HG02610 (cell line): ENCODE results near the gene GPX4.

Experiments
- ATAC-seq: cut with Tn5 transposase; IDR thresholded peaks from one replicate; pipeline ENCODE4 v1.9.1; 2021; ENCODE audit warnings: mild to moderate bottlenecking, moderate library complexity; ENCODE audit not compliant: unreplicated experiment

Gene GPX4

GRCh38 chr19:1103708-1104310 lies at the start of gene GPX4:
TSS of gene GPX4 (plus strand) at chr19:1103994. CDS start at chr19:1104044, 50 bp downstream.
- peak; percentile 64 for ATAC-seq

GRCh38 chr19:1054102-1055027 lies 49.4 kb upstream of the GPX4 start:
- ATAC-seq = no peak

- ATAC-seq = no peak
Measured at GRCh38 chr19:1055028-1055425, 48.8 kb upstream of the GPX4 start.

- no peak for ATAC-seq
Measured at GRCh38 chr19:1055886-1056620, 47.7 kb upstream of the GPX4 start.

GRCh38 chr19:1057176-1057855 lies 46.5 kb upstream of the GPX4 start:
- ATAC-seq = no peak

- no peak for ATAC-seq
Measured at GRCh38 chr19:1058112-1058511, 45.7 kb upstream of the GPX4 start.

GRCh38 chr19:1060689-1061088 lies 43.1 kb upstream of the GPX4 start:
- ATAC-seq = no peak

- no peak for ATAC-seq
Measured at GRCh38 chr19:1061987-1062386, 41.8 kb upstream of the GPX4 start.

- ATAC-seq = no peak
Measured at GRCh38 chr19:1062387-1063029, 41.3 kb upstream of the GPX4 start.

- ATAC-seq = no peak
Measured at GRCh38 chr19:1063030-1063908, 40.5 kb upstream of the GPX4 start.

- no peak for ATAC-seq
Measured at GRCh38 chr19:1063909-1064660, 39.7 kb upstream of the GPX4 start.

- peak; percentile 36 for ATAC-seq
Measured at GRCh38 chr19:1064661-1065605, 38.9 kb upstream of the GPX4 start.

GRCh38 chr19:1065606-1066109 lies 38.1 kb upstream of the GPX4 start:
- no peak for ATAC-seq

GRCh38 chr19:1066251-1066747 lies 37.5 kb upstream of the GPX4 start:
- no peak for ATAC-seq

- ATAC-seq = peak; percentile 33
Measured at GRCh38 chr19:1066748-1067340, 37.0 kb upstream of the GPX4 start, which contains the start of gene ARHGAP45. TSS of gene ARHGAP45 (plus strand) at chr19:1067167. CDS start at chr19:1067406, 239 bp downstream.

GRCh38 chr19:1067341-1067957 lies 36.3 kb upstream of the GPX4 start:
- peak; percentile 18 for ATAC-seq
